ENCODE measurements around the gene ABHD12B.
"Not testable (repeated sequence)": the region's sequence is repeated elsewhere in the genome, so short reads cannot be mapped to it uniquely, and the experiment has no call there.

The ABHD12B gene

DNA sequence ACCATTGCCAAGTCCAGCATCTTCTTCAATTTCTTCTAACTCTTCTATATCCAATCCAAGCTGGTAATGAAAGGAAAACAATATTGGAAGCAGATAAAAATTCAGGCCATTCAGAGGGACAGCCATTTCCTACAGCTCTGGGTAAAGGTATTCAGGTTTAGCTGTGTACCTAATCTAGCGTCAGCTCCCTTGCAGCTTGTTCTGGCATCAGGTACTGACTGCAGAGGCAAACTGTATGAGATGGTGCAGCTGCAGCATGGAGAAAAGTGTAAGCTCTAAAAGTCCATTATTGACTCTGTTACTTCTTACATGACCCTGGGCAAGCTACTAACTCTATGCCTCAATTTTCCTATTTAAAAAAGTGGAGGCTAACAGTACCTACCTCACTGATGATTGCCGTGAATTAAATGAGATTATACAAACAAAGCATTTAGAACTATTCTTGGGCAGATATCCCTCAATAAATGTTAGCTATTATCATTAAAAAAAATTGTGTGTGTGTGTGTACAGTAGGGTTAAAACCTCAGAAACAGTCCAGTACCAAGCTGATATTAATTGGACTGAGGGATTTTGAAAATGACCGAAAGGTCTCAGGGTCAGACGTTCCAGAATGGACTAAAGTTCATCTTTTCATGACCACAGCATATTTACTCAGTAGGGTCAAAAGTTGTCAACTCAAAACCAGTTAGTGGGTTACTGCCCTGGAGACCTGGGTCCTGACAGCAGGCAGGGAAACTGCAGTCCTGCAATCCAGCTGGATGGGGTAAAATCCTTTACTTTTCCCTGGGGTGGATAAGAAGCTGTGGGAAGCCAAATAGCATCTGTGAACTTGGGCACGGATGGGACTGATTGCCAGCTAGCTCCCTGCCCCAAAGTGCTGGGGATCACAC, 63.5 kb downstream of the ABHD12B start:
- no peak for DNase-seq (ENCODE audit: low read depth in 3 of 3)

DNA sequence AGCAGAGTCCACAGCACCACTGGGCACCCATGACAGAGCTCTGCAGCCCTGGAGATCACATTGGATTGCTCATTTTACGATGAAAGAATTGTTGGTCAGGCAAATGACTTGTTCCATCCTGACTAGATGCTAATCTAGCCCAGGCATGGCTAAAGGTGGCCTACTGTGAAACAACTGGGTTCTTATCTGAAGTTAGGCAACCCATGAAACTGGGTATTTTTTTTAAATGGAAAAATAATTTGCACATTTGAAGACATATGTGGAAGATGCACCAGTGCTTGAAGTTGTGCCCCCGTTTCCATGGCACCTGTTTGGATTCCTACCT, 64.1 kb downstream of the ABHD12B start:
- DNase-seq (ENCODE audit: low read depth in 3 of 3) = no peak

GRCh38 chr14:50936882-50937281, 65.0 kb downstream of the ABHD12B start:
- no peak for DNase-seq (ENCODE audit: low read depth in 3 of 3)

- no peak for DNase-seq (ENCODE audit: low read depth in 3 of 3)
These were observed 65.5 kb downstream of the ABHD12B start for GRCh38 chr14:50937325-50937724.

DNA sequence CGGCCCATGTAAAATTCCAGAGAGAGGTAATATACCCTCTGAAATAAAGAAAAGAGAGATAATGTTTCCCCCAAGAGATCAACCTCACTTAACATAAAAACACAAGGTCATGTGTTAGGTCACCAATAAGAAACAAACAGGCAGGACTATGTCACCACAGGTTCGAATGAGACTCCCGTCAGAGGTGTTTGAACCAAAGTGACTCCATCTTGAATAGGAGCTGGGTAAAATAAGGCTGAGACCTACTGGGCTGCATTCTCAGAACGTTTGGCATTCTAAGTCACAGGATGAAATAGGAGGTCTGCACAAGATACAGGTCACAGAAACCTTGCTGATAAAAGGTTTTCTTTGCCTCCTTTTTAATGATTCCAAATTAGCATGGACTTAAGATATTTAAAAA, 65.9 kb downstream of the ABHD12B start:
- no peak for DNase-seq (ENCODE audit: low read depth in 3 of 3)

GRCh38 chr14:50941151-50941550, 69.3 kb downstream of the ABHD12B start:
- DNase-seq (ENCODE audit: low read depth in 3 of 3) = no peak

- DNase-seq (ENCODE audit: low read depth in 3 of 3) = not testable (repeated sequence)
These were observed 69.8 kb downstream of the ABHD12B start for GRCh38 chr14:50941638-50942037.

DNA sequence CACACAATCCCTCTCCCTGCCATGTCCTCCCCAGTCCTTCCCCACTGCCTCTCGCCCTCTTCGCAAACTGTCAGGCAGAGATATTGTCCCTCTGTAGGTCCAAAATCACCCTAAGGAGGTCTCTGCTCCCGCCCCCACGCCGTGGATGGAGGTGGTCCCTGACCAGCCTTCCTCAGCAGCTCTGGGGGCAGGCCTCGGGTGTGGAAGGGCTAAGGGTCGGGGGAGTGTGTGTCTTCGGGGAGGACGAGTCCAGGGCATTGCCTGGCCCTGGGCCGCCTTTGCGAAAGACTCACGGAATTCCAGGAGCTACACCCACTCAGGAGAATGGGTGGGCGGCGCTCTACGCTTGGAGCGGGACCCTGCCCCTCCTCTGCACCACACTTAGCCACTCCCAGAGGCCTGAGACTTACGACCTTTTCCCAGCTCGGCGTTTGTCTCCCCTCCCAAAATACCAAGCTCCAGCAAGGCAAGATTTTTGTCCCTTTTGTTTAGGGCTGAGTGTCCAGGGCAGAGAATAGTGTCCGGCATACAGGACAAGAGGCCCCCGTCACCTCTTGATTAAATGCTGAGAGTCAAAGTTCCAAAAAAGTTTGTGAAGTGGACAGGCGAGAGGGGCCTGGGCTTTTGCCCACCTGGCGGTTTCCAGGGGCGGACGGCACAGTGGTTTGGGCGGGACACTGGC, 71.5 kb downstream of the ABHD12B start:
- DNase-seq (ENCODE audit: low read depth in 3 of 3) = no peak

GRCh38 chr14:50943943-50944646, 72.2 kb downstream of the ABHD12B start, which contains the start of gene PYGL:
PYGL (minus strand) TSS chr14:50944483; CDS start chr14:50944403, 80 bp downstream.
- peak in 1 of 3 experiments; percentile 8 for DNase-seq (ENCODE audit: low read depth in 3 of 3)

DNA sequence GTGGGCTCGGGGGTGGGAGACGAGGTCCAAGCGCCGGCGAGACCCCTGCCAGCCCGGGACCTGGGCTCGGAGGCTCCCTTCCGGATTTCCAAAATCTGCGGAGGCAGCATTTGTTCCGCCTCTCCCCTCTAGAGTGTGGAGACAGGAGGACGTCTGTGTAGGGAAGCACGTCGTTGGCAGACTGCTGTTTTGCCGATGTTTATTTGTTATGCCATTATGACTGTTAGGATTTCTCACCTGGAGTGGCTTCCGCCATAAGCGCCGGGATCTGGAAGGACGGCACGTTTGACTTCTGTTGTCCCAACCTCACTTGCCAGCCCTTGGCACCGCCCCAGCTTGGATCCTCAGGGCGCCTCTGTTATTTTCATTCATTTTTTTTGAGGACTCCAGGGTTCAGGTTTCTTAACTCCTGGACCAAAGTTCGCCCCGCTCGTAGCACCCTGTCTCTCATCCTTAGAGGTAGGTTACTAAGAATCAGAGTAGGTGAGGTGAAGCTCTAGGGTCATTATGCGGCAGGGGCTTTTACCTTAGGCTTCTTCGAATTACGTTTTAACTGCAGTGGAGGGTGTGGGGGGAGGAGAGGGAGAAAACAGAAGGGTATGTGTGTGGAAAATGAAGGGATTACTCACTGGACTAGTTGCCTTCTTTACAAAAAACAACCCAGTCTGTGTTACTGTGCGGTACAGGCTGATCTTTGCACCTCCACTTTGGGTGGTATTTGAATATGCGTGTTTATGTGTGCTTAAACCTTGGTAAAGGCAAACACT, 73.0 kb downstream of the ABHD12B start:
- DNase-seq (ENCODE audit: low read depth in 3 of 3) = no peak

DNA sequence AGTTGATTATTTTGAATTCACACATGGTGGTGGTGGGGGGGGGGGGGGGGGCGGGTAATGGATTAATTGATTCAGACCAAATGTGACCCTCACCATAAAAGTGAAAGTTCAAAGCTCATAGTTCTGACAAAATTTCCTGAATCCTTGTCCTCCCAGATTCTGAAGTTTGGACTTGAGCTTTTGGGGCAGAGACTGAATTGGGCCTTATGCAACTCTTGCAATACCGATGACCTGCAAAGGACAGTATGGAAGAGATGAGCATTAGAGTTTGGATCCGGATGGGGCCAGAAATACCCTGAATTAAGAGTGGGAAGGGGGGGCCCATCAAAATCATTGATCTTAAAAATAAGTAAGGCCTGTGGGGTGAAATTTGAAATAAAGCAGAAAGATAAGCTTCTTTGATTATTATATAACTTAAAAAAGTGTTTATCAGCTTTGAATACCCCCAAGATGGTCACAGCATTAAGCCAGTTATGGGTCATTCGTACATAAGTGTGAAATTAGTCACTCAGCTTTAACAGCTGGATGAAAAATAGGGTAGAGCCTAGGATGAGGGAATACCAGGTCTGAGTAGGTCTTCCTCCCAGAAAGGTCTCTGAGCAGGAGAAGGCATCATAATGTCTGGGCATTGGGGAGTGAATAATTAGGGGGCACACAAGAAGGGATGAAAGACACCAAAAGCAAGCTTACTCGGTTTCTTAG, 74.5 kb downstream of the ABHD12B start:
- DNase-seq (ENCODE audit: low read depth in 3 of 3) = no peak

GRCh38 chr14:50947446-50947845, 75.6 kb downstream of the ABHD12B start:
- no peak for DNase-seq (ENCODE audit: low read depth in 3 of 3)

DNA sequence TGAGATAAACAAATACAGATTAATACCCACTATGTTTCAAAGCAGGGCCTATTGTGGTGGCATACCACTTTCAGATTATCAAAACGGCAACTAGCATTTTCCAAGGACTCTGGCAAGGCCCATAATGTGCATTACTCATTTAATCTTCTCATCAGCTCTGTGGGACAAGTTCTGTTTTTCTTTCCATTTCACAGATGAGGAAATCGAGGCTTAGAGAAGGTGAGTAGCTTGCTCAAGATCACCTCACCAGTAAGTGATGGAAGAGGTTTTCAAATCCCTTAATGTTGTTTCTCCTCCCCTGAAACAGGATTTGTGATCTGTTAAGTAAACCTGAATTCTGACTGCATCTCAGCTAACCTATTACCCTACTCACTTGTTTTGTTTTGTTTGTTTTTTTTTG, 76.4 kb downstream of the ABHD12B start:
- no peak for DNase-seq (ENCODE audit: low read depth in 3 of 3)

DNA sequence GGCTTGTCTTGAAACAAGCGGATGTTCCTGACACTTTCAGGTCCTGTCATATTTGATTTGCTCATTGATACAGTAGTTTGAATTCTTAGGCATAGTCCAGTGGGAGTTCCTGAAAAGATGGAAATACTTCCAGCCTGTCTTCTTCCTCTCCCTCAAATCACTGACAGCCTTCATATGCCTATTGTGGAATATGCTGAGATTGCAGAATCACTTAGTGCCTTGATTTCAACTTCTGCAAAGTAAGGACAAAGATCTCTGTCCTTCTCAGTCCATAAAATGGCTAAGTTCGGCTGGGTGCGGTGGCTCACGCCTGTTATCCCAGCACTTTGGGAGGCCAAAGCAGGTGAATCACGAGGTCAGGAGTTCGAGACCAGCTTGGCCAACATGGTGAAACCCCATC, 79.2 kb downstream of the ABHD12B start:
- DNase-seq (ENCODE audit: low read depth in 3 of 3) = no peak

GRCh38 chr14:50953502-50953901, 81.6 kb downstream of the ABHD12B start:
- no peak for DNase-seq (ENCODE audit: low read depth in 3 of 3)

Measured in stimulated activated CD4-positive, alpha-beta T cell treated with anti-CD3 and anti-CD28 coated beads, TNF-alpha, amount 100 ng/mL, for 4 hours (primary cell).